HG02610 (cell line): ENCODE results near the gene HORMAD2.
"Not testable (repeated sequence)": the region's sequence is repeated elsewhere in the genome, so short reads cannot be mapped to it uniquely, and the experiment has no call there.

Experiments used
- ATAC-seq: cut with Tn5 transposase; IDR thresholded peaks from one replicate; pipeline ENCODE4 v1.9.1; 2021; ENCODE audit warnings: mild to moderate bottlenecking, moderate library complexity; ENCODE audit not compliant: unreplicated experiment

HORMAD2 gene

GRCh38 chr22:30056015-30056414 lies 24.2 kb upstream of the HORMAD2 start:
- ATAC-seq = no peak

DNA sequence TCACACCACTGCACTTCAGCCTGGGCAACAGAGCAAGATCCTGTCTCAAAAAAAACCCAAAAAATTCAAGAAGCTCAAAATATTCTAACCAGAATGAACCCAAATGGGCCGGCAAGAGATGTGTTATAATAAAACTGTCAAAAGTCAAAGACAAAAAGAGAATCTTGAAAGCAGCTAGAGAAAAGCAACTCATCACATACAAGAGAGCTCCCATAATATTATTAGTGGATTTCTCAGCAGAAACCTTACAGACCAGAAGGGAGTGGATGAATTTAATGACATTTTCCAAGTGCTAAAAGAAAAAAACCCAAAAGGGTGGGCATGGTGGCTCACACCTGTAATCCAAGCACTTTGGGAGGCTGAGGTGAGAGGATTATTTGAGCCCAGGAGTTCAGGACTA lies 22.9 kb upstream of the HORMAD2 start:
- ATAC-seq = no peak

DNA sequence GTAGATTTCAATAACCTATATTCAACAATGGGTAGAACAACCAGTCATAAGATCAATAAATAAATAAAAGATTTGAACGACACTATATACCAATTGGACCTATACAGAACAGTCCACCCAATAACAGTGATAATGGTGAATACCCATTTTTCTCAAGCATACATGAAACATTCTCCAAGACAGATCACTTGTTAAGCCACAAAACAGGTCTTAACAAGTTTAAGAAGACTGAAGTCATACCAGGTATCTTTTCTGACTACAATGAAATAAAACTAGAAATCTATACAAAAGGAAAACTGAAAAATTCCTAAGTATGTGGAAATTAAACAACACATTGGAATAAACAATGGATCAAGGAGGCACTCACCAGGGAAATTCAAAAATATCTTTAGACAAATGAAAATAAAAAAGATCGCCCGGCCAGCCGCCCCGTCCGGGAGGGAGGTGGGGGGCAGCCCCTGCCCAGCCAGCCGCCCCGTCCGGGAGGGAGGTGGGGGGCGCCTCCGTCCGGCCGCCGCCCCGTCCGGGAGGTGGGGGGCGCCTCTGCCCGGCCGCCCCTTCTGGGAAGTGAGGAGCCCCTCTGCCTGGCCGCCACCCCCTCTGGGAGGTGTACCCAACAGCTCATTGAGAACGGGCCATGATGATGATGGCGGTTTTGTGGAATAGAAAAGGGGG lies 20.8 kb upstream of the HORMAD2 start:
- not testable (repeated sequence) for ATAC-seq

GRCh38 chr22:30061094-30061493 lies 19.2 kb upstream of the HORMAD2 start:
- not testable (repeated sequence) for ATAC-seq

GRCh38 chr22:30062259-30062658 lies 18.0 kb upstream of the HORMAD2 start:
- no peak for ATAC-seq

- no peak for ATAC-seq
Measured at GRCh38 chr22:30062950-30063349, 17.3 kb upstream of the HORMAD2 start.

- no peak for ATAC-seq
Measured at GRCh38 chr22:30064172-30064571, 16.1 kb upstream of the HORMAD2 start.

- no peak for ATAC-seq
Measured at GRCh38 chr22:30073743-30074142, 6.5 kb upstream of the HORMAD2 start.

DNA sequence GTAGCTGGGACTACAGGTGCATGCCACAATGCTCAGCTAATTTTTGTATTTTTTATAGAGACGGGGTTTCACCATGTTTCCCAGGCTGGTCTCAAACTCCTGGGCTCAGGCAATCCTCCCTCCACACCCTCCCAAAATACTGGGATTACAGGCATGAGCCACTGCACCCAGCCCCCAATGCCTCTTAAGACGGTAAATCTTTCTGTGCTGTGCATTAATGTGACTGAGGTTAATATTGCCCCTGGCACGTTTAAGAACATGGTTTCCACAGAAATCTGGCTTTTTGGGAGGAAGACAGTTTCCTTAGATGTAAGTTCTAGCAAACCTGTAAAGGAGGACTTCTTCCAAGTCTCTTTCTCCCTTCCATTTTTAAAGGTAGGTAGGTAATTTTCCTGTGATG lies 6.1 kb upstream of the HORMAD2 start:
- ATAC-seq = no peak

- ATAC-seq = no peak
Measured at GRCh38 chr22:30074994-30075393, 5.3 kb upstream of the HORMAD2 start.

DNA sequence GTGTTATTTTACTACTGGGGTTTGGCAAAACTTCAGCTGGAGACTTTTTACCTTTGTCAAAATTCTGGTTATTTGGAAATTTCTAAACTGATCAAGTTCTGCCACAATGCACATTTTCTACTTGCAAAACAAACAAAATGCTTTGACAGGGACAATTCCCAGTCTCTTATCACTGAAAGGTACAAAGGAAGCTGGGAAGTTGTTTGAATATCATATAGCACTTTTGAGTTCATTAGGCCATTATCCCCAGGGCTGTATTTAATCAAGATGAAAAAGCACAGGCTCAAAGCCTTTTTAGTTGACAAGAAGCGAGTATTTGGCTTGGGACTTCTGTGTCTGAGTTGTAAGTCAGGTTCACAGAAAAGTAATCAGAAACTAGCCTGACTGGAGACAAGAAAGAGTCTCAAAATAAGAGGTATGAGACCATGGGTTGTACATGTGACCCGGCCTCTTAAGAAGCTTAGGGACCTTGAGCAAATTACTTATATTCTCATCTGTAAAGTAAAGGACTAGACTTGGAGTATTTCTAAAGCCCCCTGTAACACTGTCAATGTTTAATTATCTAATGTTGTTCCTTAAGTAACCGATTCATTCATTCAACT lies 2.9 kb upstream of the HORMAD2 start:
- ATAC-seq = no peak

DNA sequence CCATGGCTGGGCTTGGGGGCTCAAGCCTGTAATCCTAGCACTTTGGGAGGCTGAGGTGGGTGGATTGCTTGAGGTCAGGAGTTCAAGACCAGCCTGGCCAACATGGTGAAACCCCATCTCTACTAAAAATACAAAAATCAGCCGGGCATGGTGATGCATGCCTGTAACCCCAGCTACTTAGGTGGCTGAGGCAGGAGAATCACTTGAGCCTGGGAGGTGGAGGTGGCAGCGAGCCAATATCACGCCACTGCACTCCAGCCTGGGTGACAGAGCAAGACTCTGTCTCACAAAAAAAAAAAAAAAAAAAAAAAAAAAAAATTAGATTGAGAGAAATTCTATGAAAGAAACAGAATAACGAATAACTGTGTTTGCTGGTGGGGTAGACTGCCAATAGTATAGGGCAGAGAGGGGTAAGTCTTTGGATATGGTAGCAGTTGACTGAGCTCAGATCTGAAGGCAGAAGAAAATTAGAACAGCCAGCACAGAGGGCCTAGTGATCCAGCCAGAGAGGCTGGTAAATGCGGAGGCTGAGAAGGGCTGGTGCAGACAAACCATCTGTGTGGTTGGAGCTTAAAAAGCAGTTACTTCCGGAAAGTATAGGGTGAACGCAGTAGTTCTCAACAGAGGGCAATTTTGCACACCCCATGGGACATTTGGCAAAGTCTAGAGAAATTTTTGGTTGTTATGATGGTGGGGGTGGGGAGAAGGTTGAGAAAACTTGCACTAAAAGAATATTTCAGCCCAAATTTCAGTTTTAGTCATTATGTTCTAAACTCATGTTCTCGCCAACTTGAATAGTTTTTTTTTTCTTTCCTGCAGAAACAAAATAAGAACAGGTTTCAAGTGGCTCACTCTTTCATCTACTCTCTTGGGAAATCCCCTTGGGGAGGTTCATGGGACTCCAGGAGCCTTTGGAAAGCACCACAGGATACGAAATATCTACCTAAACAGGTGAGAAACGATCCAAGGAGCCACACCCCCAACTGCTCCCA lies 1.6 kb upstream of the HORMAD2 start:
- no peak for ATAC-seq

- ATAC-seq = no peak
Measured at GRCh38 chr22:30080805-30081204, 541 bp downstream of the HORMAD2 start.

- ATAC-seq = no peak
Measured at GRCh38 chr22:30086496-30086895, 6.2 kb downstream of the HORMAD2 start.

DNA sequence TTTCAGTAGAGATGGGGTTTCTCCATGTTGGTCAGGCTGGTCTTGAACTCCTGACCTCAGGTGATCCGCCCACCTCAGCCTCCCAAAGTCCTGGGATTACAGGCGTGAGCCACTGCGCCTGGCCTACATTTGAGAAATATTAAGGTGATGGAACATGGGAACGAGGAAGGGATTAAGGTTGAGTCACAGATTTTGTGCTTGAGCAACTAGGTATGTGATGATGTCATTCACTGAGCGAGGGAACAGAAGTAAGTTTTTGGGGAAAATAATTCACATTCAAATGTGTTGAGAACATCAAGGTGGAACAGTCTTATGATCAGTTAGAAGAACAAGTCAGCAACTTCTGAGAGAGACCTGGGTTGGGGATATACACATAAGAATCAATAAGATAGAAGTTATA lies 6.8 kb downstream of the HORMAD2 start:
- not testable (repeated sequence) for ATAC-seq

- no peak for ATAC-seq
Measured at GRCh38 chr22:30087611-30088010, 7.3 kb downstream of the HORMAD2 start.

GRCh38 chr22:30088468-30088867 lies 8.2 kb downstream of the HORMAD2 start:
- ATAC-seq = no peak

GRCh38 chr22:30089655-30089974 lies 9.4 kb downstream of the HORMAD2 start:
- no peak for ATAC-seq

- ATAC-seq = no peak
Measured at GRCh38 chr22:30092686-30093085, 12.4 kb downstream of the HORMAD2 start.

GRCh38 chr22:30094804-30095203 lies 14.5 kb downstream of the HORMAD2 start:
- ATAC-seq = no peak

DNA sequence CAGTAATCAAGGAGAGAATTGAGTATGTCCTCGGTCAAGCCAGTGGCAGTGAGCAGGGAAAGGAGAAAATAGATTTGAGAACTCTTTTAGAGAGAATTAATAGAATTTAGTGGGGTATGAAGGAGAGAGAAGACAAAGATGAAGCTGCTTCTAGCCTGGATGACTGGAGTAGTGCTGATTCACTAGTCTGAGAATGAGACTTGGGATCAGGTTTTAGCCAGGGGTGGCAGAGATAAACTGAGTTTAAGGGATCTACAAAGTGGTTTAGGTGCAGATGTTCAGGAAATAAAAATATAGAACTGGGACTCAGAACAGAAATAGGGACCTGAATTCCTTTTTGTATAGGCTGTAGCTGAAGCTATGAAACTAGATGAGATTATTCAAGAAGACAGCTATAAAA lies 17.6 kb downstream of the HORMAD2 start:
- no peak for ATAC-seq

- ATAC-seq = not testable (repeated sequence)
Measured at GRCh38 chr22:30100770-30101169, 20.5 kb downstream of the HORMAD2 start.
